Loucy (cell line): Measurements from ENCODE around the gene CLEC17A.
"Not testable (repeated sequence)": the region's sequence is repeated elsewhere in the genome, so short reads cannot be mapped to it uniquely, and the experiment has no call there.

Experiments used
- H2AFZ ChIP-seq: fragments of 200-600 bp; sonication (generic); 2 replicates; pipeline ENCODE4 v1.6.0; 2016; ENCODE audit warnings: antibody characterized with exemption, mild to moderate bottlenecking, low read length, moderate library complexity
- H3F3A ChIP-seq: fragments of 200-600 bp; 2 replicates; pipeline ENCODE4 v1.6.0; 2016; ENCODE audit warnings: antibody characterized with exemption, low read depth, mild to moderate bottlenecking
- H3K27me3 ChIP-seq: fragments of 200-600 bp; sonication (generic); 2 replicates; pipeline ENCODE4 v1.6.1; 2014; ENCODE audit warnings: low read length, mild to moderate bottlenecking; ENCODE audit not compliant: insufficient read depth, poor library complexity, severe bottlenecking
- H3K36me3 ChIP-seq: fragments of 200-600 bp; sonication (generic); 2 replicates; pipeline ENCODE4 v1.6.1; 2016; ENCODE audit warnings: low read length; ENCODE audit not compliant: insufficient read depth
- H3K4me1 ChIP-seq: fragments of 200-600 bp; sonication (generic); 2 replicates; pipeline ENCODE4 v1.5.1; 2014; ENCODE audit warnings: low read length, mild to moderate bottlenecking; ENCODE audit not compliant: insufficient read depth, poor library complexity, severe bottlenecking
- H3K4me2 ChIP-seq: fragments of 200-600 bp; sonication (generic); 2 replicates; pipeline ENCODE4 v1.6.0; 2014; ENCODE audit warnings: antibody characterized with exemption, low read length, low read depth, mild to moderate bottlenecking; ENCODE audit not compliant: poor library complexity, severe bottlenecking
- H3K4me3 ChIP-seq: fragments of 200-600 bp; sonication (generic); 2 replicates; pipeline ENCODE4 v1.5.1; 2014; ENCODE audit warnings: low read length, mild to moderate bottlenecking, mixed read lengths; ENCODE audit not compliant: poor library complexity, severe bottlenecking
- H3K79me2 ChIP-seq: fragments of 200-600 bp; sonication (generic); 2 replicates; pipeline ENCODE4 v1.6.1; 2014; ENCODE audit warnings: low read length; ENCODE audit not compliant: insufficient read depth
- H3K9ac ChIP-seq: fragments of 200-600 bp; sonication (generic); 2 replicates; pipeline ENCODE4 v1.6.0; 2014; ENCODE audit warnings: mild to moderate bottlenecking, low read depth, low read length, moderate library complexity; ENCODE audit not compliant: poor library complexity, severe bottlenecking
- H3K9me2 ChIP-seq: fragments of 200-600 bp; sonication (generic); replicated peaks from 2 replicates; pipeline ENCODE4 v1.6.1; 2016; ENCODE audit warnings: low read depth, low read length, mixed read lengths
- H3K9me3 ChIP-seq: fragments of 200-600 bp; sonication (generic); 2 replicates; pipeline ENCODE4 v1.6.1; 2014; ENCODE audit warnings: mild to moderate bottlenecking, antibody characterized with exemption, low read length, low read depth; ENCODE audit not compliant: insufficient read depth
- H4K20me1 ChIP-seq: fragments of 200-600 bp; sonication (generic); 2 replicates; pipeline ENCODE4 v1.6.0; 2014; ENCODE audit warnings: antibody characterized with exemption, low read length, mild to moderate bottlenecking; ENCODE audit not compliant: insufficient read depth, poor library complexity, severe bottlenecking
- EZH2phosphoT487 ChIP-seq: fragments of 200-600 bp; IDR thresholded peaks from 2 replicates; pipeline ENCODE4 v1.6.1; 2018; ENCODE audit warnings: antibody characterized with exemption, mild to moderate bottlenecking, moderate library complexity, borderline replicate concordance
- TF ChIP-seq, protein P1 (sequence below): fragments of 200-600 bp; sonication (generic); conservative IDR thresholded peaks from 2 replicates; pipeline ENCODE4 v1.5.1; 2014; ENCODE audit warnings: mild to moderate bottlenecking, antibody characterized with exemption, low read length

Gene CLEC17A

DNA sequence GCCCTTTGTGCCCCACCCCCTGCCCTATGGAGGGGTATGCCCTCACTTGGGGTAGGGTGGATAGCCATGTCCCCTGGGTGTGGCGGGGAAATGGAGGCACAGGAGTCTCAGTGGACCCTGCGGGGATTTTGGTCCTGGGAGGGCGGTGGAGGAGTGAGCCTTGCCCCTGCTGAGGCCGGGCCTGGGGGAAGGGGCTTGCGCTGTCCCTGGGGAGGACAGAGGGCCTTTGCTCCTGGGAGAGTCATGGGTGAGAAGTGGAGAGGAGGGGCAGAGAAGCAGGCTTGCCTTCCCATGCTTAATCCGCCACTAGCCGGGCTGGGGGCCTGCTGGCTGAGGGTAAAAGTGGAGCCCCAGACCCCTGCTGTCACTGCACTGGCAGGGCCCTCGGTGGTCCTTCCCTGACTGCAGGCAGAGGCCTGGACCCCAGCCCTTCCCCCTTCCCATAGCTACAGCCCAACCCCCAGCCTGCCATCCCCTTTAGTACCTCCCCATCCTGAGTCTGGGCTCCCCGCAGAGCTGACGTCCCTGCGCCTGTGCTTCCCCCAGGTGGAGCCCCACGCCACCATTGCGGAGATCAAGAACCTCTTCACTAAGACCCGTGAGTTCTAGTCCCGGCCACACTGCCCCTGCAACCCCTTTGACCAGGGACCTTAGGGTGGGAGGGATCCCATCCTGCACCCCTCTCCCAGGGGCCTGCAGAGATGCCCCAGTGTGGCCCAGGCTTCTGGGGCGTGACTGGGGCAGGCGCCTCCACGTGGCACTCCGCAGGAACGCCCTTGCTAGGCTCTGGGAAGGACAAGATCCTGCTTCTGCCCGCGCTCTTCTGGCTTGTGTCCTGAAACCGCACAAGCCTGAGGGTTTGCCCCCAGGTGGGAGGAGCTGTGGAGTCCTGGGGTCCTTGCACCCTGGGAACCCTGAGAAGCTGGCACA, 20.0 kb upstream of the CLEC17A start:
- no peak for TF ChIP-seq EZH2phosphoT487
- TF ChIP-seq, protein P1, sequence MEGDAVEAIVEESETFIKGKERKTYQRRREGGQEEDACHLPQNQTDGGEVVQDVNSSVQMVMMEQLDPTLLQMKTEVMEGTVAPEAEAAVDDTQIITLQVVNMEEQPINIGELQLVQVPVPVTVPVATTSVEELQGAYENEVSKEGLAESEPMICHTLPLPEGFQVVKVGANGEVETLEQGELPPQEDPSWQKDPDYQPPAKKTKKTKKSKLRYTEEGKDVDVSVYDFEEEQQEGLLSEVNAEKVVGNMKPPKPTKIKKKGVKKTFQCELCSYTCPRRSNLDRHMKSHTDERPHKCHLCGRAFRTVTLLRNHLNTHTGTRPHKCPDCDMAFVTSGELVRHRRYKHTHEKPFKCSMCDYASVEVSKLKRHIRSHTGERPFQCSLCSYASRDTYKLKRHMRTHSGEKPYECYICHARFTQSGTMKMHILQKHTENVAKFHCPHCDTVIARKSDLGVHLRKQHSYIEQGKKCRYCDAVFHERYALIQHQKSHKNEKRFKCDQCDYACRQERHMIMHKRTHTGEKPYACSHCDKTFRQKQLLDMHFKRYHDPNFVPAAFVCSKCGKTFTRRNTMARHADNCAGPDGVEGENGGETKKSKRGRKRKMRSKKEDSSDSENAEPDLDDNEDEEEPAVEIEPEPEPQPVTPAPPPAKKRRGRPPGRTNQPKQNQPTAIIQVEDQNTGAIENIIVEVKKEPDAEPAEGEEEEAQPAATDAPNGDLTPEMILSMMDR = no peak

DNA sequence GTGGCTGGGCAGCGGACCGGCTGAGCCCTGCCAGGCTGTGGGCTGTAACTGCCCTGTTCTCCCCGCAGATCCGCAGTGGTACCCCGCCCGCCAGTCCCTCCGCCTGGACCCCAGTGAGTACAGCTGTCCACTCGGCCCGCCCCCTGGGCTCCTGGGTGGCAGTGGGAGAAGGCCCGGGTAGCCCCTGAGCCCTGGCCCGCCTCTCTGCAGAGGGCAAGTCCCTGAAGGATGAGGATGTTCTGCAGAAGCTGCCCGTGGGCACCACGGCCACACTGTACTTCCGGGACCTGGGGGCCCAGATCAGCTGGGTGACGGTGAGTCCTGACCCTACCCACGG, 19.3 kb upstream of the CLEC17A start:
- Histone ChIP-seq H3F3A (no peaks in the 10 kb centered on the region), H2AFZ (no peak overlapping the region), H3K9ac (no peak overlapping the region), H3K79me2 (peaks cover 23% of the 10 kb centered on the region; the same call in 1 of the 2 replicates), H3K27me3 (no peaks in the 10 kb centered on the region), H3K4me1 (no peaks in the 10 kb centered on the region), H3K9me2 (no peaks in the 10 kb centered on the region), H3K36me3 (peaks cover 20% of the 10 kb centered on the region; the same call in 1 of the 2 replicates), H3K9me3 (no peaks in the 10 kb centered on the region), H3K4me2 (no peak overlapping the region), H4K20me1 (peaks cover 17% of the 10 kb centered on the region), H3K4me3 (no peak overlapping the region)
- TF ChIP-seq EZH2phosphoT487 = no peak
- TF ChIP-seq, protein P1 = no peak

More for the DNA sequence above, 20.0 kb upstream of the CLEC17A start:
- H3K36me3 ChIP-seq = peaks cover 20% of the 10 kb centered on the region; the same call in 1 of the 2 replicates
- peaks cover 17% of the 10 kb centered on the region for H4K20me1 ChIP-seq
- H3K4me2 ChIP-seq = no peak overlapping the region
- no peak overlapping the region for H3K4me3 ChIP-seq
- no peak overlapping the region for H2AFZ ChIP-seq
- H3F3A ChIP-seq = no peaks in the 10 kb centered on the region
- peaks cover 26% of the 10 kb centered on the region; the same call in 1 of the 2 replicates for H3K79me2 ChIP-seq
- H3K27me3 ChIP-seq = no peaks in the 10 kb centered on the region
- no peaks in the 10 kb centered on the region for H3K9me2 ChIP-seq
- H3K9me3 ChIP-seq = no peaks in the 10 kb centered on the region
- H3K4me1 ChIP-seq = no peaks in the 10 kb centered on the region
- H3K9ac ChIP-seq = no peak overlapping the region

DNA sequence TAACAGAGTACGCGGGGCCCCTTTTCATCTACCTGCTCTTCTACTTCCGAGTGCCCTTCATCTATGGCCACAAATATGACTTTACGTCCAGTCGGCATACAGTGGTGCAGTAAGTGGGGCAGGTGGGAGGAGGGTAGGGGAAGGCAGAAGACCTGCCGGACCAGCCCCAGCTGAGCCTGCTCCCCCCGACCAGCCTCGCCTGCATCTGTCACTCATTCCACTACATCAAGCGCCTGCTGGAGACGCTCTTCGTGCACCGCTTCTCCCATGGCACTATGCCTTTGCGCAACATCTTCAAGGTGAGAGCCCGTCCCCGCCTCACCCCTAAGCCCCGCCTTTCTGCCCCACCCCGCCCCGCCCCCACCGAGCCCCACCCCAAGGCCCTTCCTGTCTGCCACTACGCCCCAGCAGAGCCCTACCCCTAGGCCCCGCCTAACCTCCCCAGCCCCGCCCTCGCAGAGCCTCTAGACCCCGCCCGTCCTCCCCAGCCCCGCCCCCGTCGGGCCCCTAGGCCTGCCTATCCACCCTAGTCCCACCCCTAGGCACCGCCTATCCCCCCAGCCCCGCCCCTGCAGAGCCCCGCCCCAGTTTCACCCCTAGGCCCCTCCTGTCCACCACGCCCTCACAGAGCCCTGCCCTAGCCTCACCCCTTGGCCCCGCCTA, 18.8 kb upstream of the CLEC17A start:
- H3K27me3 ChIP-seq = no peaks in the 10 kb centered on the region
- TF ChIP-seq, protein P1 = no peak
- TF ChIP-seq EZH2phosphoT487 = no peak
- H3K9ac ChIP-seq = no peak overlapping the region
- no peak overlapping the region for H2AFZ ChIP-seq
- H3K36me3 ChIP-seq = peaks cover 20% of the 10 kb centered on the region; the same call in 1 of the 2 replicates
- H3K4me3 ChIP-seq = no peak overlapping the region
- peaks cover 17% of the 10 kb centered on the region for H4K20me1 ChIP-seq
- no peak overlapping the region for H3K4me2 ChIP-seq
- H3K9me2 ChIP-seq = no peaks in the 10 kb centered on the region
- H3K9me3 ChIP-seq = no peaks in the 10 kb centered on the region
- H3K79me2 ChIP-seq = peaks cover 19% of the 10 kb centered on the region; the same call in 1 of the 2 replicates
- no peaks in the 10 kb centered on the region for H3K4me1 ChIP-seq
- no peaks in the 10 kb centered on the region for H3F3A ChIP-seq

DNA sequence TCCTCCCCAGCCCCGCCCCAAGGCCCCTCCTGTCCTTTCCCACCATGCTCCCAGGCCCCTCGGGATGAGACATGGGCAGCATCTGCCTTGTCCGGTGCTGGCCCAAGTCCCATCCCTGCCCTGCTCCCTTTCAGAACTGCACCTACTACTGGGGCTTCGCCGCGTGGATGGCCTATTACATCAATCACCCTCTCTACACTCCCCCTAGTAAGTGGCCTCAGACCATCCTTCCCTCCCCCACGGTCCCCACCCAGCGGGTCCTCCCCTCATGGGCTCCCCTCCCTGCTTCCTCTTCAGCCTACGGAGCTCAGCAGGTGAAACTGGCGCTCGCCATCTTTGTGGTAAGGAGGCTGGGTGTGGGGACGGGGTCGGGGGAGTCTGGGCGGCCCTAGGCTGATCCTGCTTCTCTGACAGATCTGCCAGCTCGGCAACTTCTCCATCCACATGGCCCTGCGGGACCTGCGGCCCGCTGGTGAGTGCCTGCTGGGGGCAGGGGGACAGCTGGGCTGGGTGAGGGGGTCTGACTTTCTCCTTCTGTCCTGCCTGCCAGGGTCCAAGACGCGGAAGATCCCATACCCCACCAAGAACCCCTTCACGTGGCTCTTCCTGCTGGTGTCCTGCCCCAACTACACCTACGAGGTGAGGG, 18.1 kb upstream of the CLEC17A start:
- H3K4me1 ChIP-seq, H3F3A ChIP-seq, H3K4me3 ChIP-seq, H2AFZ ChIP-seq, H3K4me2 ChIP-seq, H3K9ac ChIP-seq, H3K9me3 ChIP-seq, H3K9me2 ChIP-seq, H3K27me3 ChIP-seq: not testable (repeated sequence)
- peaks cover 20% of the 10 kb centered on the region for H4K20me1 ChIP-seq
- peaks cover 20% of the 10 kb centered on the region; the same call in 1 of the 2 replicates for H3K36me3 ChIP-seq
- peaks cover 22% of the 10 kb centered on the region; the same call in 1 of the 2 replicates for H3K79me2 ChIP-seq
